ENCODE data around the gene SURF1.

DNA sequence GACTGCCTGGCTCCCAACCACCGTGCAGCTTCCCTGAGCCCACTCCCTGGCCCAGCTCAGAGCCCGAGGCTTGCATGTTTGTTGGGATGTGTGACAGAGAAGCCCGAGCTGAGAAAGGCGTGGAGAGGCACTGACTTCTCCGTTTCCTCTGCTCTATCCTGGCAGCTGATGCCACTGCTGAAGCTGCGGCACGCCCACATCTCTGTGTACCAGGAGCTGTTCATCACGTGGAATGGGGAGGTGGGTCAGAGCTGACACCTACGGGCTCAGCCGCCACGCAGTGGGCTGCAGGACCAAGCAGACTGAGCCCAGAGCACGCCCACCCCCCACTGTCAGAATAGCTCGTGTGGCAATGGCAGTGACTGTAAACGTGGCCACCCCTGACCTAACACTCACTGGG, 29.2 kb upstream of the SURF1 start:
- TF ChIP-seq, protein P1, sequence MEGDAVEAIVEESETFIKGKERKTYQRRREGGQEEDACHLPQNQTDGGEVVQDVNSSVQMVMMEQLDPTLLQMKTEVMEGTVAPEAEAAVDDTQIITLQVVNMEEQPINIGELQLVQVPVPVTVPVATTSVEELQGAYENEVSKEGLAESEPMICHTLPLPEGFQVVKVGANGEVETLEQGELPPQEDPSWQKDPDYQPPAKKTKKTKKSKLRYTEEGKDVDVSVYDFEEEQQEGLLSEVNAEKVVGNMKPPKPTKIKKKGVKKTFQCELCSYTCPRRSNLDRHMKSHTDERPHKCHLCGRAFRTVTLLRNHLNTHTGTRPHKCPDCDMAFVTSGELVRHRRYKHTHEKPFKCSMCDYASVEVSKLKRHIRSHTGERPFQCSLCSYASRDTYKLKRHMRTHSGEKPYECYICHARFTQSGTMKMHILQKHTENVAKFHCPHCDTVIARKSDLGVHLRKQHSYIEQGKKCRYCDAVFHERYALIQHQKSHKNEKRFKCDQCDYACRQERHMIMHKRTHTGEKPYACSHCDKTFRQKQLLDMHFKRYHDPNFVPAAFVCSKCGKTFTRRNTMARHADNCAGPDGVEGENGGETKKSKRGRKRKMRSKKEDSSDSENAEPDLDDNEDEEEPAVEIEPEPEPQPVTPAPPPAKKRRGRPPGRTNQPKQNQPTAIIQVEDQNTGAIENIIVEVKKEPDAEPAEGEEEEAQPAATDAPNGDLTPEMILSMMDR (IDR thresholded peaks at IDR 0.05; ENCODE audit: borderline replicate concordance, extremely low read depth, low read length, poor library complexity, severe bottlenecking) = no peak
- no peak for TF ChIP-seq EZH2 (IDR thresholded peaks at IDR 0.05; ENCODE audit: borderline replicate concordance, low read depth, low read length, severe bottlenecking)

Measured in DND-41 (cell line).